ENCODE data around the gene OCSTAMP.

The OCSTAMP gene

GRCh38 chr20:46554828-46555227 lies 4.4 kb upstream of the OCSTAMP start:
- no peak for DNase-seq

- DNase-seq = no peak
These were observed 3.5 kb upstream of the OCSTAMP start for GRCh38 chr20:46553926-46554325.

DNA sequence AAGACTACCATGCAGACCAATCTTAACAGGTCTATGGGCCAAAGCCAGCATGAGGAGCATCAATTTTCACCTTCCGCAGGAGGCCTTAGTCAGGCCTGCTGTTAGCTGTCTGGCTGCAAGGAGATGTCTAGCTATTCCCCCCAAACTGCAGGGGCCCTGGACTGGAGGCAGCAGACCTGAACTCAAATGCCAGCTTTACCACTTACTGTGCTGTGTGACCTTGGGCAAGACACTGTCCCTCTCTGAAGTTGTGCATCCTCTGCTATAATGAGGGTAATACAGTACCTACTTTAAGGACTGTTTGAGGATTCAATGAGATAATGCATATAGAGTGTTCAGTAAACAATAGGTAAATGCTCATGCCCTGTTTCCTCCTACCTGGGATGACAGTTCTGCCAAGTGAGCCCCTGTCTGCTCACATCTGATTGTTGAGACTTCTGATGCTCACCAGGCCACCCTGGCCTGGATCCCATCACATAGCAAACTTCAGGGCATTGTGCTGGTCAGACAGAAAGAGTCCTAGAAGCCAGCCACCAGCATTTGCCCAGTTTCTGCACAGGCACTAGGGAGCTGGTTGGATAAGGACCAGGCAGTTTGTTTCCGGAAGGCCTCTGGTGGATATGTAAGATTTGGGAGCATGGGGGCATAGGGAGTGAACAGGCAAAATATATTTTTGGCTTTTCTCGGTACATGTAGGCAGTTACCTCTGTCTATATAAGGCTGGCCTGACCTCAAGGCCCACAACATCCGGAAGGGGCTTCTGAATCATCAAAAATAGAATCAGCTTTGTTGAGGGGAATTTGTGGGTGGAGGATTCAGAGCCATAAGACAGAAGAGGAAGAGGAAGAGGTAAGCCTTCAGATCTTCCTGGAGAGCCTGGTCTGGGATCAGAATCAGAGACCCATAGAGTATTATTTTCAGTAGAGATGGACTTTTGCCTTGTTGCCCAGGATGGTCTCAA lies 2.3 kb upstream of the OCSTAMP start:
- DNase-seq = no peak

DNA sequence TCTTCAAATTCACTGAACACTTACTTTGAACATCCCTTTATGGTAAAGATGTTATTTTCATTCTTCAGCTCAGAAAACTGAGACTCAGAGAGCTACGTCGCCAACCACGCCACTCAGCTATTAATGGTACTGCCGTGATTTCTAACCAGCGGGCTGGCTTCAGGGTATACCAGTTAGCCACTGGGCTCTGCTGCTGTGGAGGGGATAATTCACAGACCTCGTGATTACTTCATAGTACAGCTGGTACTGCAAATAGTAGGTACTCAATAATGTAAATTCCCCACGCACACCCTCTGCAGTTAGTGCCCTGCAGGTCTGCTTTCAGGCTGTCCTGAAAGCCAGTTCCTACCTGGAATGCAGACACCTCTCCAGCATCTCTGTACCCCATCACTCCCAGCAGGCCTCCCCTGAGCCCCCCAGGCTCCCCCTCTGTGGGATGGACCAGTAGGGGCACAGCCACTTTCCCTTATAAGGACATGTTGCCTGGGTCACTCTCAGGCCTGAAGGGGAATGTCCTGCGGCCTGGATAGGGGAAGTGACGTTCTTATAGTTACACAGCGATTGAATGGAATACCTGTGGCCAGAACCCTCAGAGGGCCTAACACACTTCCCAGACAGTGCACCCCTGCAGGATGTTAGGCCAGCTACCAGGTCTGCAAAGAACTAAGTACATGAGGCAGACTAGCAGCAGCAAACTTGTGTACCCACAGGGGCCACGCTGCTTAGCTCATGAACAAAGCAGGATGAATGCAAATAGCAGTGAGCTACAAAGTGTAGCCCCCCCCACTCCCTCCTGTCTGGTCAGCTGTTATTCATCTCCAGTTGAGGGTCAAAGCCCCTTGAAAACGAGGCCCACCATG lies 1.3 kb upstream of the OCSTAMP start:
- DNase-seq = no peak

DNA sequence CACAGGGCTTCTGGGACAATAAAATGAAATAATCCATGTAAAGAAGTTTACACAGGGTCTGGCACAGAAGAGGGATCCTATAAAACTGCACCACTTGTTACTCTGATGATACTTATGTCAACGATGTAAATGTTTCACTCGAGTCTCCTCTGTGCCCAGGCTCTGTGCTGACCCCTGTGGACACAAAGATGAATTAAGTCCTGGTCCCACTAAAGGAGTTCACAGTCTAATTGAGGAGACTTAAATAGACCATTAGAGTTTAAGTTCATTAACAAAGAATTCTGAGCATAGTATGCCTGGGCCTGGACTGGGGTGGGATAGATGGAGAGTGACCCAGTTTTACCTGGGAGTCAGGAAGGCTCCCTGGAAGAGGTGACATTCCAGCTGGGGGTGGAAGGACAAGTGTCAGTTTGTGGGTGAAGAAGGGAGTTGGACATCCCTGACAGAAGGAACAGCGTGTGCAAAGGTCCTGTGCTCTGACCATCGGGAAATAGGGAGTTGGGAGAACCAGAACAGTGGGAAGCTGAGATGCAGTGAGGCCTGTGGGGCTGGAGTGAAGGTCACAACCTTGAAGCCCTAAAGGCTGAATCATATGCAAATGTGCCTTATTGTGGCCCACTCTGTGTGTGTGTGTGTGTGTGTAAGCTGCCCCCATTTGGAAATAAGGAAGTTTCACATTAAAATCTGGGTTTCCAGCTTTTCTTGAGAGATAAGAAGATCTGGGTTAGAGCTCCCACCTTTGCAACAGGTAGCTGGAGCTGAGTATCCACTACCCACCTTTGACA lies 1.1 kb downstream of the OCSTAMP start:
- DNase-seq = no peak

DNA sequence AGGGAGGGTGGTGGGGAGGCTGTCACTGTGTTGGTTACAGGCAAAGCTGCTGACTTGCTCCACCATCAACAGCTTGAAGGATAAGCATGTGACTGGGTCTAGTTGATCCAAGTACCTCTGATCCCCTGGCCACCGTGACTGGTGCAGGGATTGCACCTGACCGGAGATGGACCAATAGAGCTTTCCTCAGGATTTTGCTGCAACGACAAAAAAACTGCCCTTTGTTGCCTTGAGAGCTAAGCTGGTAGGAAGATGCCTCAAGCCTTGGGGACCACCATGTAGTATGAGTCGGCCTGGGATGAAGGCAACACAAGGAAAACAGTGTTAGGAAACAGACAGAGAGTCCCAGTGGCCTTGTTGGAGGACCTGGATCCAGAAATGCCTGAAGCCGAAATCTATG lies 1.8 kb downstream of the OCSTAMP start:
- no peak for DNase-seq

GRCh38 chr20:46547995-46548394 lies 2.5 kb downstream of the OCSTAMP start:
- no peak for DNase-seq

DNA sequence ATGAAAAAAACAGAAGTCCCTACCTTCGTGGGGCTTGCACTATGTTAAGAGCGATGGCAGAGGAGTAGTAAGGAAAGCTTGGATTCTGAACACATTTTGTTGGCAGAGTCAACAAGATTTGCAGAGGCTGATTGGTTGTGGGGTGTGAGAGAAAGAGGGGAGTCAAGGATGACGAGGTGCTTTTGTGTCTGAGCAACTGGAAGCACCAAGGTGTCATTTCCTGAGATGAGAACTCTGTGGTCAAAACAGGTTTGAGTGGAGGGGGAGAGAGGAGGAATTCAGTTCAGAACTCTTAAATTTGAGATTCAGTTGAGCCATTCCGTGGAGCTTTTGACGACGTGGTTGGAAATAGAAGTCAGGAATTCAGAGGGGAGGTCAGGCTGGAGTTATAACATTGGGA lies 3.5 kb downstream of the OCSTAMP start:
- DNase-seq = no peak

- DNase-seq = no peak
These were observed 4.2 kb downstream of the OCSTAMP start for GRCh38 chr20:46546298-46546697.

DNA sequence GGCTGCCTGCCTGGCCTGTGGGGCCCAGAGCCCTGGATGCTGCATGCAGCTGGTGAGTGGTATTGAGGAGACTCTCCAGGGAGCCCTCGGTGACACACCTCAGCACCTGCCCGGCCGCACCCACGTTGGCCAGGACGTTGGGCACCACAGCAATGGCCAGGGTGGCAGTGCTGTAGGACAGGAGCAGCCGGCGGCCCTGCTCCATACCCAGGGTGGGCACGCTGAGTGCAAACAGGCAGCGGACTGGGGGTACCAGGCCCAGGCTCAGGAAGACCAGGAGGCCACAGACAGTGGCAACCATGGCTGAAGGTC lies 4.7 kb downstream of the OCSTAMP start:
- DNase-seq = no peak

DNA sequence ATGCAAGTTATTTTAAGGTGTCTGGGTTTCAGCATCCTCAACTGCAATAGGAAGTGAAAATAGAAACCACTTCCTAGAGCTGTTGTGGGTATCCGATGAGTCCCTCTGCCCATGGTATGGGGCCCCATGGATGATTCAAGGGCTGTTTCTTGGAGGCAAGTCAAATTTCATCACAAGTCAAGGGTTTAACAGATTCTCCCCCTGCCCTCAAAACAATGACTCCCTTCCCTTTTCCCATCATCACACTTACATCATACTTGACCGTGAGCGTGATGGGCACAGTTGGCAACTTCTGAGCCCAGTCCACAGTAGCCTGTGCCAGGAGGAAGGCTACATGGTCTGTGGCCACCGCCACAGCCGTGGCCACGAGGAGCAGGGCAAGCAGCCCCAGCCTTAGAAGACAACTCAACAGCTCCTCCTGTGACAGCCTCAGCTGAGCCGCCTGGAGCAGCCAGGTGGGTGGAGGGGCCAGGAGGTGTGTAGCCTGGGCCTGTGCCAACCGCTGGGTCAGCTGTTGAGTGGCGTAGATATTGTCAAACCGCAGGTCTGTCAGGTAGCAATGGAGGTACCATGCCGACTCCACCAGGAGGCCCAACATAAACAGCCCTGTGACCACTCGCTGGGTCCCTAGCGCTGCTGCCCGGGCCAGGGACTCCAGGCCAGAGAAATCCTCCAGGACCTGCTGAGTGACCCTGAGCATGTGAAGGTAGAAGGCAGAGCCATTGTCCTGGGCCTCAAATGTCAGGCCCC lies 5.2 kb downstream of the OCSTAMP start:
- DNase-seq = peak in 3 of 51 donors; percentile 7 to 42 (median 11)

DNA sequence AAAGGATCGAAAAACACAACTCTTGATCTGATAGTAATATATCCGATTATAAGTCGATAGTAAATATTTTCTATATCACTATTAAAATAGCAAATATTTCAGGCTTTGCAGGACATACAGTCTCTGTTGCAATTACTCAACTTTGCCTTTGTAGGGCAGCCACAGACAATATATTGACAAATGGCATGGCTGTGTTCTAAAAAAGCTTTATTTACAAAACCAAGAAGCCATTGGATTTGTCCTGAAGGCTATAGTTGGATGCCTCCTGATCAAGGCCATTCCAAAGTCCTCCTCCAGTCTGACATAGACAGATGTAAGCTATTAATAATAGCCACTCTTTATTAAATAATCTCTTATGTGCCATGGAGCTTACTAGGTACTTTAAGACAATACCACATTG lies 5.9 kb downstream of the OCSTAMP start:
- no peak for DNase-seq

GRCh38 chr20:46543959-46544358 lies 6.5 kb downstream of the OCSTAMP start:
- DNase-seq = no peak

DNA sequence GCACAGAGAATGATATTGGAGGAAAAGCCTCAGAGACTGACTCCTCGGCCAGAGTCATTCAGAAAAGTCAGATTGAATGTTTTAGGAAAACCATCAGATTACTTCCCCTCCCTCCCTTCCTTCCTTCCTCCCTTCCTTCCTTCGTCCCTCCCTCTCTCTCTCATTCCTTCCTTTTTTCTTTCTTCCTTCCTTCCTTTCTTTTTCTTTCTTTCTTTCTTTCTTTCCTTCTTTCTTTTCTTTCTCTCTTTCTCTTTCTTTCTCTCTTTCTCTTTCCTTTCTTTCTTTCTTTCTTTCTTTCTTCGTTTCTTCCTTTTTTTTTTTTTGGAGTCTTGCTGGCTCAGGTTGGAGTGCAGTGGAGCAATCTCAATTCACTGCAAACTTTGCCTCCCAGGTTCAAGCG lies 7.4 kb downstream of the OCSTAMP start:
- no peak for DNase-seq

- DNase-seq = no peak
These were observed 9.1 kb downstream of the OCSTAMP start for GRCh38 chr20:46541229-46541935.

DNA sequence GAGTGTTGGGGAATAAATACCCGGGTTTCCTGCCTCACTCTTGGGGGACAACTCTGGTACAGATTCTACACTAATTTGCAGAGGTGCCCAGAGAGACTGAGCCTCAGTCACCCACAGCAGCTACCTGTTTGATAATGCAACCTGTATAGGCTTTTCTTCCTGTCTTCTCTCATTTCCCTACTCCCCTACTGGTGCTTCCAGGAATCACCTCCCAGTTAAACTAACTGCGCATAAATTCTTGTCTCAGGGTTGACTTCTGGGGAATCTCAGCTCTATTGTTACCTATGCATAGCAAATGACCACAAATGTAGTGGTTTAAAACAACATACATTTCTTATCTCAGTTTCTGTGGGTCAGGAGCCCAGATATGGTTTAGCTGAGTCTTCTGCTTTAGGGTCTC lies 11.3 kb downstream of the OCSTAMP start:
- DNase-seq = no peak

- DNase-seq = no peak
These were observed 19.8 kb downstream of the OCSTAMP start for GRCh38 chr20:46530640-46531039.

GRCh38 chr20:46523696-46524328 lies 26.6 kb downstream of the OCSTAMP start:
- no peak for DNase-seq

DNA sequence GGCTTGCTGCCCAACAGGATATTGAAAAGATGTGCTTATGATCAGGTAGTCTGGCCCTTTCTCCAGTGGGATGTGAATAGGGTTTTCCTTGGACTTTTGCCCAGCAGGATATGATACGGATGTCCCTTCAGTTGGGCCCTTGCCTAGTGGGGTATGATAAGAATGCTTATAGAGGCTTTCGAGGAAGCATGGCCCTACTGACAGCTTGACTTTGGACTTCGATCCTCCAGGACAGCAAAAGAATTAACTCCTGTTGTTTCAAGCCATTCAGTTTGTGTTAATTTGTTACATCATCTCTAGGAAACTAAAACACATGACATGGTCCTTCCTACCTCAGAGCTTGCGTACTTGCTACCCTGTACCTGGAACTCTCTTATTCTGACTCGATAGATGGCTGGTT lies 27.3 kb downstream of the OCSTAMP start:
- no peak for DNase-seq
